ENCODE measurements around the gene ENGASE. TPM values are rescaled to one million over a fixed set of nuclear protein-coding genes. Genes with fewer than 3 reads are reported as not detected.

ENGASE gene
- total RNA-seq, 4 donors from 2014 or later, result 21.6 to 60.7 (median 31.7) TPM

DNA sequence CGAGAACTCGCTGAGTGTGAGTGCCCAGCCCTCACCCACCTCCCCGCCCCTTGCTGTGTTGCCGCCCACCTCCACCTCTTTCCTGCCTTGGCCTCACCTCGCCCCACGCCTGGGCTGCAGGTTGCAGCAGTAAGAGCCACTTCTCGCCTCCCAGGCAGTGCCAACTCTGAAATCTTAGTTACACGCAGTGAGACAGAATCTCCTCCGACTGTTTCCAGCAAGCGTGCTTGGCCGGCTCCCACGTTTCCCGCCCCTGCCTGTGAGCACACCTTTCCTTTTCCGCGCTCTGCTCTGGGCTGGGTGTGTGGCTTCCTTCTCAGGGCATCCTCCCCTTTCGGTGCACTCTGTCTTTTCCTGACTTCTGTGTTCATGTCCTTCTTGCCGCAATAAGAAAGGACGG lies 5.7 kb downstream of the ENGASE start:
- TF ChIP-seq, protein P1, sequence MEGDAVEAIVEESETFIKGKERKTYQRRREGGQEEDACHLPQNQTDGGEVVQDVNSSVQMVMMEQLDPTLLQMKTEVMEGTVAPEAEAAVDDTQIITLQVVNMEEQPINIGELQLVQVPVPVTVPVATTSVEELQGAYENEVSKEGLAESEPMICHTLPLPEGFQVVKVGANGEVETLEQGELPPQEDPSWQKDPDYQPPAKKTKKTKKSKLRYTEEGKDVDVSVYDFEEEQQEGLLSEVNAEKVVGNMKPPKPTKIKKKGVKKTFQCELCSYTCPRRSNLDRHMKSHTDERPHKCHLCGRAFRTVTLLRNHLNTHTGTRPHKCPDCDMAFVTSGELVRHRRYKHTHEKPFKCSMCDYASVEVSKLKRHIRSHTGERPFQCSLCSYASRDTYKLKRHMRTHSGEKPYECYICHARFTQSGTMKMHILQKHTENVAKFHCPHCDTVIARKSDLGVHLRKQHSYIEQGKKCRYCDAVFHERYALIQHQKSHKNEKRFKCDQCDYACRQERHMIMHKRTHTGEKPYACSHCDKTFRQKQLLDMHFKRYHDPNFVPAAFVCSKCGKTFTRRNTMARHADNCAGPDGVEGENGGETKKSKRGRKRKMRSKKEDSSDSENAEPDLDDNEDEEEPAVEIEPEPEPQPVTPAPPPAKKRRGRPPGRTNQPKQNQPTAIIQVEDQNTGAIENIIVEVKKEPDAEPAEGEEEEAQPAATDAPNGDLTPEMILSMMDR (IDR thresholded peaks at IDR 0.05; ENCODE audit: low read depth), result no peak

DNA sequence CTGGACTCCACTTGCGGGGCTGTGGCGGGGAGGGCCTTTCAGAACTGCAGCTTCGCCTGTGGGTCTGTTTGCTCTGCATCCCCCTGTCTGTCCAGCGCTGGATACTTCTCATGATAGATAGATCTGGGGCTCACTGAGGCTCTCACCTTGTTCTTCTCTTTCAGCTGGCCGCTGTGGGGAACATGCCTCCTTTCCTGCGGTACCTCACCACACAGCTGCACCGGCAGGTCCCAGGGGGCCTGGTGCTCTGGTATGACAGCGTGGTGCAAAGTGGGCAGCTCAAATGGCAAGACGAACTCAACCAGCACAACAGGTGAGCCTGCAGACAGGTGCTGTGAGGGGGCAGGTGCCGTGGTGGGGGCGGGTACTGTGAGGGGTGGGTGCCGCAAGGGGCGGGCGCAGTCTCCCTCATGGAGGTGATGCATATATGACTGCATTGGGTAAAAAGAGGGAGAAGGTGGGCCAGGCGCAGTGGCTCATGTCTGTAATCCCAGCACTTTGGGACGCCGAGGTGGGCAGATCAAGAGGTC lies 6.2 kb downstream of the ENGASE start:
- TF ChIP-seq, protein P1 (IDR thresholded peaks at IDR 0.05; ENCODE audit: low read depth), result no peak

DNA sequence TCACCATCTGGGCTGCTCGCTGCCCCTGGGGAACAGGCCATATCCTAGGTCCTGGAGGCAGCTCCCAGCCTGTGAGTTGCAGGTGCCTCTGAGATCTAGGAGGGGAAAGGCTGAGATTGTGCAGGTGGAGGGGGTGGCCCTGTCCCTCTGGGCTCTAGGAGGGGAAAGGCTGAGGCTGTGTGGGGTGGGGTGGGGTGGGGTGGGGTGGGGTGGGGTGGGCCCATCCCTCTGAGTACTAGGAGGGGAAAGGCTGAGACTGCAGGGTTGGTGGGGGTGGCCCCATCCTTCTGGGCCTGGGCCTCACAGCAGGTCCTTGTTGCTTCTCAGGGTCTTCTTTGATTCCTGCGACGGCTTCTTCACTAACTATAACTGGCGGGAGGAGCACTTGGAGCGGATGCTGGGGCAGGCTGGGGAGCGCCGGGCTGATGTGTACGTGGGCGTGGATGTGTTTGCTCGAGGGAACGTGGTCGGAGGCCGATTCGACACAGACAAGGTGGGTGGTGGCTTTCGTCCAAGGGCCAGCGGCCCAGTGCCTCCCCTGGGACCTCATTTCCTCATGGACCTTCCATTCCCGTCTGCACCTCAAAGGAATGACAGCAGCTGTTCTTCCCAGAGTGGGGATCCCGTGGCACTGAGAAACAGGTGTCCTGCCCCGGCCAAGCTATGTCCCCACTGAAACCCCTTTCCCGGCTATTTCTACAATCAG lies 7.1 kb downstream of the ENGASE start:
- TF ChIP-seq, protein P1 (IDR thresholded peaks at IDR 0.05; ENCODE audit: low read depth), result no peak

DNA sequence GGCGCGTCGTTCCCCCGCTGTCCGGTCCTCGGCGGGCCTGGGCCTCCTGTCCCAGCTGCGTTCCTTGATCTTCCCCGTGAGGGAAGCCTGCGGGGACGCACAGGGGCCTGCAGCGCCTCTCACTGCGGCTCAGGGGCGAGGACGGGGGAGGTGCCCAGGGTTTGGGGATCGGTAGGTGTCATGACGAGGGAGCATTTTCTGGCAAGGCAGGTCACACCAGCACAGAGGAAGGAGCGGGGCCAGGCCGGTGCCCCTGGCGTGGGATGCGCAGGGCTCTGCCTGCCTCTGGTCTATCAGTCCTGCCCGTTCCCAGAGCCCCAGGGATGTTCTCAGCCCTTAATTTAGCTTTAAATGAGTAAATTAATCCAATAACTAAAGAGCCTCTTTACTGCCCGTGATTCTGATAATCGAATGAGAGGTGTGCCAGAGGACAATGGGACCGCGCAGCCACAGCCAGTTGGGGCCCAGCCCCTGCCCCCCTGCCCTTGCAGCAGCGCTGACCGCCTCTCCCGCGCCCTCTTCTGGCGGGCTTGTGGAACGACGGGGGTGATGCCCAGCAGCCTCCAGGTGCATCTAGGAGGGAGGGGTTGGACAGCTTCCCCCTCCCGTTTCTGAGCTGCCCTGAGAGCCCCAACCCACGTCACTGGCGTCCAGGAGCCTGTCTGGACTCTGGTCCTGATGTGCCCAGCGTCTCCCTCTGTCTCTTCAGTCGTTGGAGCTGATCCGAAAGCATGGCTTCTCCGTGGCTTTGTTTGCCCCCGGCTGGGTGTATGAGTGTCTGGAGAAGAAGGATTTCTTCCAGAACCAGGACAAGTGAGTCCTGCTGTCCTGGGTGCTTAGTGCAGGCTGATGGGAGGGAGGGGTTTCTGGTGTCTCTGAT lies 7.9 kb downstream of the ENGASE start:
- TF ChIP-seq, protein P1 (IDR thresholded peaks at IDR 0.05; ENCODE audit: low read depth), result no peak

DNA sequence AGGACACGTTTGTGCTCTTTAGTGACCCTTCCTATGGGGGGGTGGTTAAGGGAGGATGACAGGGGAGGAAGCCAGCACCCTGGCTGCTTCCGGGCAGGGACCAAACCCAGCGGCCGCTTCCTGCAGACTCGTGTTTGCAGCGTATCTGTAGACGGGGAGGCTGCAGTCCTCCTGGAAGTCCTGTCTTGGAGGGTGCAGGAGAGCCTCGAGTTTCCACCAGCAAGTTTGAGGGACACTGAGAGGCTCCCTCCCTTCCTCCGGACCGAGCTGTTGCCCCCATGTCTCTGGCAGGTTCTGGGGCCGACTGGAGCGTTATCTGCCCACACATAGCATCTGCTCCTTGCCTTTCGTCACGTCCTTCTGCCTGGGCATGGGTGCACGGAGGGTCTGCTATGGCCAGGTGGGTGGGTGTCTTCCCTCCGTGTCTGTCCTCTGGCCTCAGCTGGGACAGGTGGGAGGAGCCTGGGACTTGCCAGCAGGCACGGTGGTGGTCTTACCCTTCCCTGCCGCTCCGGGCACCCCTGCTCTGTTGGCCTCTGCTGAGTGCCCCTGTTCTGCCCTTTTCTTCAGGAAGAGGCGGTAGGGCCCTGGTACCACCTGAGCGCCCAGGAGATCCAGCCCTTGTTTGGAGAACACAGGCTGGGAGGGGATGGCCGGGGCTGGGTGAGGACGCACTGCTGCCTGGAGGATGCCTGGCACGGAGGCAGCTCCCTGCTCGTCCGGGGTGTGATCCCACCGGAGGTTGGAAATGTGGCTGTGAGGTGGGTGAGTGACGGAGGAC lies 8.8 kb downstream of the ENGASE start:
- TF ChIP-seq, protein P1 (IDR thresholded peaks at IDR 0.05; ENCODE audit: low read depth), result no peak

DNA sequence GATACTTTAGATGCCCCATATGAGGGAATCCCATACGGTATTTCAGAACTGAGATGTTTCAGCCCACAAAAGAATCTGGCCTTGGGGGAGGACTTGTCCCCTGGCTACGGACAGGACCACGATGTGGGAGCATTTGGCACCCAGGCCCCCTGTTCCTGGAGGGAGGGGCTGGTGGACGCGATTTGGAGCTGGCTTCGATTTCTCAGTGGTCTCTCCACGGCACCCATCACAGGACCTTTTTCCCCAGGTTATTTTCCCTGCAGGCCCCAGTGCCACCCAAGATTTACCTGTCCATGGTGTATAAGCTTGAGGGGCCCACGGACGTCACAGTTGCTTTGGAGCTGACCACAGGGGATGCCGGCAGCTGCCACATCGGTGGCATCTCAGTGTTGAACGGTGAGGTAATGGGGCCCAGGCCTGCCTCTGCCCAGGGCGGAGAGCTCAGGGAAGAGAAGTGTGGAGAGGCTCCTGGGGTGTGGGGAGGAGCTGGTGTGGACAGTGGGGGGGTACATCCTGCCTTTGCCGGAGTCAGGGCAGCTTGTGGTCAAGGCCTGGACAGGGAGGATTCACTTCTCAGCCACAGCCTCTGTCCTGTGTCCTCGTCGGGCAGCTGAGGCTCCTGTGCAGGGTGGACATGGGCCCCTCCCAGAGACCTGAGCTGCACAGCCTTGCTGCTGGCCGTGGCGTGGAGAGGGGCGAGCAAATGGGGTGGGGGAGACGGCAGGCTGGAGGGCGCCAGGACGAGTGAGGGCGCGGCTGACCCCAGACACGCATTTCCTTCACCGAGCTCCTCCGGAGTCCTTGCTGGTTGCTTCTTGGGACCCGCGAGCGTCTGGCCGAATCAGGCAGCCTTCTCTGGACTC lies 9.9 kb downstream of the ENGASE start:
- TF ChIP-seq, protein P1 (IDR thresholded peaks at IDR 0.05; ENCODE audit: low read depth), result no peak
